OCI-LY7 (cell line): ENCODE measurements around the gene CROT.

ENCODE experiments used
- EZH2phosphoT487 ChIP-seq: fragments of 200-600 bp; sonication (generic); IDR thresholded peaks from 2 replicates; pipeline ENCODE4 v1.6.1; 2018; ENCODE audit warnings: low read depth, borderline replicate concordance, mild to moderate bottlenecking, mixed run types, antibody characterized with exemption, low read length, moderate library complexity, mixed read lengths
- TF ChIP-seq, protein P1 (sequence below): fragments of 200-600 bp; sonication (generic); conservative IDR thresholded peaks from 2 replicates; pipeline ENCODE4 v1.5.1; 2014; ENCODE audit warnings: mild to moderate bottlenecking, antibody characterized with exemption, low read length, moderate library complexity, mixed read lengths

DNA sequence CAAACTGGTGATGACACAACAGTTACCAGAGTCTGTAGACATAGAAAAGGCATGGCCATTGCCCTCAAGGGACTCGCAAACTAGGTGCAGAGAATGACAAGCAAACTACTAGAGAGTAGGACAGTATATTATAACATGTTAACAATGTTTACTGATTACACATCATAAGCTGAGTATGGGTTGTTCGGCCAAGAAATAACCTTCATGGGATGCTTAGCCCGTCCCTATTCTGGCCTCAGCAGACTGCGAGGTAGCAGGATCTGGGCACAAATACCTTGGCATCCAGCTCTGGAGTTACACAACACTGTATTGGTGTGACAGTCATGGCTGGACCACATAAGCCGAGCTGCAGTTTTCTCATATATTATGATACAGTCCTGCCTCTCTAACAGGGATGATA, 78.6 kb downstream of the CROT start:
- TF ChIP-seq, protein P1, sequence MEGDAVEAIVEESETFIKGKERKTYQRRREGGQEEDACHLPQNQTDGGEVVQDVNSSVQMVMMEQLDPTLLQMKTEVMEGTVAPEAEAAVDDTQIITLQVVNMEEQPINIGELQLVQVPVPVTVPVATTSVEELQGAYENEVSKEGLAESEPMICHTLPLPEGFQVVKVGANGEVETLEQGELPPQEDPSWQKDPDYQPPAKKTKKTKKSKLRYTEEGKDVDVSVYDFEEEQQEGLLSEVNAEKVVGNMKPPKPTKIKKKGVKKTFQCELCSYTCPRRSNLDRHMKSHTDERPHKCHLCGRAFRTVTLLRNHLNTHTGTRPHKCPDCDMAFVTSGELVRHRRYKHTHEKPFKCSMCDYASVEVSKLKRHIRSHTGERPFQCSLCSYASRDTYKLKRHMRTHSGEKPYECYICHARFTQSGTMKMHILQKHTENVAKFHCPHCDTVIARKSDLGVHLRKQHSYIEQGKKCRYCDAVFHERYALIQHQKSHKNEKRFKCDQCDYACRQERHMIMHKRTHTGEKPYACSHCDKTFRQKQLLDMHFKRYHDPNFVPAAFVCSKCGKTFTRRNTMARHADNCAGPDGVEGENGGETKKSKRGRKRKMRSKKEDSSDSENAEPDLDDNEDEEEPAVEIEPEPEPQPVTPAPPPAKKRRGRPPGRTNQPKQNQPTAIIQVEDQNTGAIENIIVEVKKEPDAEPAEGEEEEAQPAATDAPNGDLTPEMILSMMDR = no peak
- TF ChIP-seq EZH2phosphoT487 = no peak
